NCI-H2107 treated with DMSO at 0.1 percent for 48 hours (cell line): ENCODE data around the gene MOCOS.

Experiments
- DNase-seq: peaks from one replicate; lab custom pipeline; 2025; ENCODE audit not compliant: unreplicated experiment; lab: John Stamatoyannopoulos, UW

The MOCOS gene

DNA sequence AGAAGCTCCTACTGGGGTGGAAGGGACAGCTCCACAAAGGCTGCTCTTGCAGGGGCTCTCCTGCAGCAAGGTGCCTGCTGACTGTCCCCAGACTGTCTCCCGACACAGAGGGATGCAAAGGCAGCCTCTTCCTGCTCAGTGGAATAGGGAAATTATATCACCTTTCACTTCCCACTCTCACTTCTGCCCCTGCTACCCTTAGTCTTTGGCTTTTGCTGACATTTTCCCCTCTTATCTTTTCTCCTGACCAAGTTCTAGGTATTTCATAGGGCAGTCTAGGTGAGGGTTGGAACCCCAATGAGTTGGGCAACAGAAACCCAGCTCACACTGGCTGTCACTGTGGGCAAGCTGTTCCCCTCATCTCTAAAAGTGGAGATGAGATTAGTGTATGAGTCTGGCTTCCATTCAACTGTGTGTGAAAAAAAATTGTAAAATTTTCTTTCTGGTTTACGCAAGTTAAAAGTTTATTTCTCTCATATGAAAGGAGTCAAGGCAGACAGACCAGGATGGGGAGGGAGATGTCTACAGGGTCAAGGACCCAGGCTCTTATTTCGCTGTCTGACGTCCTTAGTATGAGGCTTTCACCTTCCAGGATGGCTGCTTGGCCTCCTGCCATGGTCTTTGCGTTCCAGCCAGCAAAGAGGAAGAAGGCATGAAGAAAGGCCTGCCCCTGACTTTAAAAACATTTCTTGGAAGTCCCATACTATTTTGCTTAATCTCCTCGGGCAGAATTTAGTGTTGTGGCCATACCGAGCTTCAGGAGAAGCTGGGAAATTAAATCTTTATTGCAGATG, 7.5 kb upstream of the MOCOS start:
- DNase-seq, result no peak

GRCh38 chr18:36181441-36181840, 5.9 kb upstream of the MOCOS start:
- no peak for DNase-seq

DNA sequence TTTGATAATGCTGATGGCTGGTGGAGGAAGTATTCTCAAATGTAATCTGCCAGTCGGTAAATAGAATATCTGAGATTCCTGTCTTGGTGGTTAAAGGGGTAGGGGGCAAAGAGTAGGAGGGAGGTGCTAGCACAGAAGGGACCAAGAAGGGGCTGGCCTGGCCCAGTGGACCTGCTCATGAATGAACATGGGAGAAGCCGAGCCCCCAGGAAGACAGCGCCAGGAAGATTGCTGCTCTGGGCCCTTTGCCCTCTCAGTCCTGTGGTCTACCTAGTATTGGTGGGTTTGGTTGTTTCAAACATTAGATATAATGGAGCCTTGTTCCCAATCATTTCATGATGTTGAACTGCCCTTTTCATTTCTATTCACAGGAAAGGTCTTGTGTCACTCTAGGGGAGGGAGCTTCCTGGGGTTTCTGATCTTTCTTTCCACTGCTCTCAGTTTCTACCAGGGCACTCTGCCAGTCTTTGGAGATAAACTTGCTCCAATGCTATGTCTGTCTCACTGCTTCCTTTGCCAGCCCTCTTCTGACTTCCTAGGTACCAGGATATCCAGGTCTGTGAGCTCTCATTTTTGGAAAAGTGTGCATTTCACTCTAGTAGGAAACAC, 5.3 kb upstream of the MOCOS start:
- DNase-seq, result no peak

DNA sequence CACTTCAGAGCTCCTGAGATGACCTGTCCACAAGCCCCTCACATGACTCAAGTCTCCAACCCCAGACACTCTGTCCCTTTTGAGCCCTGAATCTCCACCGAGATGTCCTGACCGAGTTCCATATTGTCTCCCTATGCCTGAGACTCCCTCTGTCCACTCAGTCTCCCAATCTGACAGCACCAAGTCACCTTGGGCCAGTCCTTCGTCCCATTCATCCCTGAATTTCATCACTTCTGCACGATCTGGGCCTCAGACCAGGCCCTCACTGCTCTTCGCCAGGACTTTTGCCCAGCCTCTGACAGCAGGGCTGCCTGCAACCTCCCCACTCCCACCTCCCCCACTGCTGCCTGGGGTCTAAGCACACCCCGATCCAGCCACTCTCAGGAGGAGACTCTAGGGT, 4.3 kb upstream of the MOCOS start:
- no peak for DNase-seq

DNA sequence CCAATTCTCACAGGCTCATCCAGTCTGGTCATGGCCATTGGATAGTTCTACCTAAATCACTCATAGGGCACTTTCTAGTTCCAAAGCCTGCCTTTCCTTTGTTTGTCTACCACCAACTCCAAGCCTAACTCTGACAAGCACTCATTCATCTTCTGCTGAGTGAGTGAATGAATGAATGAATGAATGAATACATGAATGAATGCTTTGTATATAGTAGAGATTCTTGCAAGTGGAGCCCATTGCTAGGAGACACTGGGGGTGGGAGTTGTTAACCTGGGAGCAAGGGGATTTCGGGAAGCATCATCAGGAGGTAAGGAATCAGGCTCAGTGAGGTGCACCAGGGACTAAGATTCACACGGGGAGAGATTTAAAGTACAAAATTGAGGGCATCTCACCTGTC, 3.3 kb upstream of the MOCOS start:
- no peak for DNase-seq

- DNase-seq, result peak; percentile 92
Observed at GRCh38 chr18:36185157-36185556, 2.1 kb upstream of the MOCOS start.

GRCh38 chr18:36185901-36186460, 1.3 kb upstream of the MOCOS start:
- DNase-seq, result no peak

GRCh38 chr18:36186461-36187192, 670 bp upstream of the MOCOS start:
- peak; percentile 64 for DNase-seq

- DNase-seq, result no peak
Observed at GRCh38 chr18:36187826-36188721, 777 bp downstream of the MOCOS start.

GRCh38 chr18:36188916-36189315, 1.6 kb downstream of the MOCOS start:
- no peak for DNase-seq

GRCh38 chr18:36189486-36189885, 2.2 kb downstream of the MOCOS start:
- DNase-seq, result no peak

DNA sequence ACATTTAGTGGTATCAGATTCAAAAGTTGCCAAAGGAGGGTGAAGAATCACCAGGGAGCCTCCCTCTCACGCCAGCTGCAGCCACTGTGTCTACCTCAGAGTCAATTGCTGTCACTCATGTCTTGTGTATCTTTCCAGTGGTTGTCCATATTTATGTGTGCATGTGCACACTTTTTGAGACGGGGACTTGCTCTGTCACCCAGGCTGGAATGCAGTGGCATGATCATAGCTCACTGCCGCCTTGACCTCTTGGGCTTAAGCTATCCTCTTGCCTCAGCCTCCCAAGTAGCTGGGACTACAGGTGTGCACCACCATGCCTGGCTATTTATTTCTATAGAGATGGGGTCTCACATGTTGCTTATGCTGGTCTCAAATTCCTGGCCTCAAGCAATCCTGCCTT, 4.0 kb downstream of the MOCOS start:
- no peak for DNase-seq

DNA sequence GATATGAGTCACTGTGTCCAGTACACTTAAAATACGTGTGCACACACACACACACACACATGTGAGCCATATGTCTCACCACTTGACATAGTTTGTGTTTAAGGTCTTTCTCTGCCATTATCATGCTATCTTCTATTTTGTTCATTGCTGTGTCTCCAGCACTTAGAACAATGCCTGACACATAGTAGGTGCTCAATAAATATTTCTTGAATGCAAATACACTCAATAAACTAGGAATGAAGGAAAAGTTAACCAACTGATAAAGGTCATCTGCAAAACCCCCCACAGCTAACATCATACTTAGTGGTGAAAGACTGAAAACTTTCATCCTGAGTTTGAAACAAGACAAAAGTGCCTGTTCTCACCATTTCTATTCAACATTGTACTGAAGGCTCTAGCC, 4.4 kb downstream of the MOCOS start:
- DNase-seq, result no peak

- DNase-seq, result no peak
Observed at GRCh38 chr18:36194600-36195315, 7.5 kb downstream of the MOCOS start.

GRCh38 chr18:36195427-36196122, 8.3 kb downstream of the MOCOS start:
- DNase-seq, result no peak

GRCh38 chr18:36196238-36196995, 9.1 kb downstream of the MOCOS start:
- DNase-seq, result peak; percentile 11

- no peak for DNase-seq
Observed at GRCh38 chr18:36197511-36198166, 10.3 kb downstream of the MOCOS start.

- no peak for DNase-seq
Observed at GRCh38 chr18:36199691-36200295, 12.5 kb downstream of the MOCOS start.
